Adrenal gland (tissue), 5 donors: ENCODE measurements around the gene ING5.

Experiments used
- POLR2A ChIP-seq, 2 donors: fragments of 450-650 bp; IDR thresholded peaks; one replicate each; pipeline ENCODE4 v1.6.1; 2017; ENCODE audit warnings: antibody characterized with exemption in 2 of 2, mild to moderate bottlenecking in 2 of 2, moderate library complexity in 1 of 2
- TF ChIP-seq, protein P1 (sequence below), 6 experiments: fragments of 450-650 bp in 4 of 6; fragments of 200-600 bp in 2 of 6; sonication (generic) in 1 of 6; IDR thresholded peaks; 1 replicate in 5 of 6; 2 replicates in 1 of 6; pipeline versions ENCODE4 v1.5.1 to v1.8.0; 2016 to 2021; ENCODE audit warnings: antibody characterized with exemption in 6 of 6, mild to moderate bottlenecking in 2 of 6, moderate library complexity in 1 of 6
- donor health status: DM: no; HTN: no; CAD: no.

DNA sequence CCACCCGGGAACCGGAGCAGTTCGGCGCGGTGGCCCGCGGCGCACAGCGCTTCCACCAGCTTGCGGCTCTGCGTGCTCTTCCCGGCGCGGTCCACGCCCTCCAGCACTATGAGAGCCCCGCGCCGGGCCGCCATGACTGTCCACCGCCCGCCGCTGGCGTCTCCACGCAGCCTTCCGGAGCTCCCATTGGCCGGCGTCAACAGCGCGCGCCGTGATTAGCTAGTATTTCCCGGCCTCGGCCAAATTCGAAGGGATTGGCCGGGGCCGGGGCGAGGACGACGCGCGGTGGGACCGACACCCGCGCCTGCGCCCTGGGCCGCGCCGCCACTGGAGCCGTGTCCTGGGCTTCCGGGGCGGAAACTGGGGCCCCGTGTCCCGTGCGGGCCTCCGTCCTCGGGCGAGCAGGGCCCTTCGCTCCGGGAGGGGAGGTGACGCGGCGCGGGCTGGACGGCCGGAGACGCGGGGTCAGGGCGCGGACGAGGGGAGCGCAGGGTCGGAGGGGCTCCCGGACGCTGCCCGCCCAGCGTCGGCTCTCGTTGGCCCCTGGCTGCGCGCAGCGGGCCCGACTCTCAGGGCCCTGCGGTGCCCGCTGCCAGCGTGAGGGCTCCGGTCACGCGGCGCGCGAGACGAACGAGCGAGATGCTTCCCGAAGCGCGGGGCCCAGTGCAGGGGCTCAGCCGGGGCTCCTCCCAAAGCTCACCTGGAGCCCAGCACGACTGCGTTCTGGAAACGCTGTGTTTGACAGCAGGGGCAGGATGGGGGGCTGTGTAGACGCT is 15.0 kb upstream of the ING5 start, which contains the start of gene DTYMK:
- TF ChIP-seq, protein P1, sequence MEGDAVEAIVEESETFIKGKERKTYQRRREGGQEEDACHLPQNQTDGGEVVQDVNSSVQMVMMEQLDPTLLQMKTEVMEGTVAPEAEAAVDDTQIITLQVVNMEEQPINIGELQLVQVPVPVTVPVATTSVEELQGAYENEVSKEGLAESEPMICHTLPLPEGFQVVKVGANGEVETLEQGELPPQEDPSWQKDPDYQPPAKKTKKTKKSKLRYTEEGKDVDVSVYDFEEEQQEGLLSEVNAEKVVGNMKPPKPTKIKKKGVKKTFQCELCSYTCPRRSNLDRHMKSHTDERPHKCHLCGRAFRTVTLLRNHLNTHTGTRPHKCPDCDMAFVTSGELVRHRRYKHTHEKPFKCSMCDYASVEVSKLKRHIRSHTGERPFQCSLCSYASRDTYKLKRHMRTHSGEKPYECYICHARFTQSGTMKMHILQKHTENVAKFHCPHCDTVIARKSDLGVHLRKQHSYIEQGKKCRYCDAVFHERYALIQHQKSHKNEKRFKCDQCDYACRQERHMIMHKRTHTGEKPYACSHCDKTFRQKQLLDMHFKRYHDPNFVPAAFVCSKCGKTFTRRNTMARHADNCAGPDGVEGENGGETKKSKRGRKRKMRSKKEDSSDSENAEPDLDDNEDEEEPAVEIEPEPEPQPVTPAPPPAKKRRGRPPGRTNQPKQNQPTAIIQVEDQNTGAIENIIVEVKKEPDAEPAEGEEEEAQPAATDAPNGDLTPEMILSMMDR (IDR thresholded peaks at IDR 0.05), result peak in 2 of 6 experiments; percentile 4
- TF ChIP-seq POLR2A (IDR thresholded peaks at IDR 0.05), result peak; percentile 86
